ENCODE measurements around the gene ITPR1.

The ITPR1 gene

DNA sequence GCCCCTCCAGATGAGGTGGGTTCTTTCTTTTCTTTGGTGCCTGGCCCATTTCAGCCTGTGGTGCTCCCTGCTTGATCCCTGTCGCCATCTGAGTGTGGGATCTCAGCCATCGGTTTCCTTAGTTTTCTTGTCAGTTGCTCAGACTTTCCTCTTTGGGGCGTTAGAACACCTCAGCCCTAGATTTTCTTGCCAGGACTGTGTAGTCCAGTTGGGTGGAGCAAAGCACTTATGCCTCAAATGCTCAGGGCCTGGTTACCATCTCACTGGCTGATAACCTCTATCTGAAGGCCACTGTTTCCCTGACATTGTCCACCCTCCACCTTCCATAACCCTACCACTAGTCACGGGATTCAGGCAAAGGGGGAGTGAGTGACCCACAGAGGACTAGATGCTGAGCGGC lies 277.4 kb downstream of the ITPR1 start:
- no peaks in the 10 kb centered on the region for H3K9me2 ChIP-seq (replicated peaks; ENCODE audit: low read depth, low read length)
- H3K4me3 ChIP-seq (ENCODE audit: low read length, poor library complexity, severe bottlenecking), result no peak overlapping the region
- no peak overlapping the region for H3K4me2 ChIP-seq (ENCODE audit: low read depth, low read length, poor library complexity, severe bottlenecking)
- H3K79me2 ChIP-seq (ENCODE audit: insufficient read depth, low read length), result no peaks in the 10 kb centered on the region
- peaks cover 58% of the 10 kb centered on the region for H3K36me3 ChIP-seq (ENCODE audit: insufficient read depth, low read length)
- H4K20me1 ChIP-seq (ENCODE audit: insufficient read depth, low read length, poor library complexity, severe bottlenecking), result no peaks in the 10 kb centered on the region
- H2AFZ ChIP-seq (ENCODE audit: low read length), result no peak overlapping the region
- no peak for TF ChIP-seq CTCF (conservative IDR thresholded peaks at IDR 0.05; ENCODE audit: low read length)
- TF ChIP-seq EZH2phosphoT487 (IDR thresholded peaks at IDR 0.05; ENCODE audit: borderline replicate concordance), result no peak
- H3K4me1 ChIP-seq (ENCODE audit: insufficient read depth, low read length, poor library complexity, severe bottlenecking), result peaks cover 4% of the 10 kb centered on the region
- H3K9me3 ChIP-seq (ENCODE audit: insufficient read depth, low read depth, low read length), result peaks cover 10% of the 10 kb centered on the region
- H3F3A ChIP-seq (ENCODE audit: low read depth), result no peaks in the 10 kb centered on the region
- no peak overlapping the region for H3K9ac ChIP-seq (ENCODE audit: low read depth, low read length, poor library complexity, severe bottlenecking)
- no peaks in the 10 kb centered on the region for H3K27me3 ChIP-seq (ENCODE audit: insufficient read depth, low read length, poor library complexity, severe bottlenecking)

DNA sequence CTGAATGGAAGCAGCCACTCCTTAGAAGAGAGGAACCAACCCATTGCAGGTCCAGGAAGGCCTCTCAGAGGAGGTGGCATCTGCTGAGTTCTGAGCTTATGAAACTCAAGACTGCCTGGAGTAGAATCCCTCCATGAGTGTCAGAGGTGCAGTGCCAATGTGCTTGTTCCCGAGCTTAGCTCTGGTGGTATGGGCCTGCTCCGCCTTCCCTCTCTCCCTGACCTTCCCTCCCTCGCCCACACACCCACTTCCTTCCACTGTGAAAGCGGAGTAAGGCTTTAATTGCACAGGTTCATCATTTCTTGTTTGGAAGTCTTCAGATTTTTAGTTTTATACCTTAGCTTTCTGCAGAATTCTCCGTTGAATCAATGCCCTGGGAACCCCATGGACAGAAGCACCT lies 278.1 kb downstream of the ITPR1 start:
- Histone ChIP-seq H3K9me3 (ENCODE audit: insufficient read depth, low read depth, low read length) (peaks cover 4% of the 10 kb centered on the region), H3K79me2 (ENCODE audit: insufficient read depth, low read length) (no peaks in the 10 kb centered on the region), H3K9ac (ENCODE audit: low read depth, low read length, poor library complexity, severe bottlenecking) (no peak overlapping the region), H3K4me1 (ENCODE audit: insufficient read depth, low read length, poor library complexity, severe bottlenecking) (peaks cover 4% of the 10 kb centered on the region), H4K20me1 (ENCODE audit: insufficient read depth, low read length, poor library complexity, severe bottlenecking) (no peaks in the 10 kb centered on the region), H3K4me2 (ENCODE audit: low read depth, low read length, poor library complexity, severe bottlenecking) (no peak overlapping the region), H3K4me3 (ENCODE audit: low read length, poor library complexity, severe bottlenecking) (no peak overlapping the region), H2AFZ (ENCODE audit: low read length) (no peak overlapping the region), H3F3A (ENCODE audit: low read depth) (no peaks in the 10 kb centered on the region), H3K36me3 (ENCODE audit: insufficient read depth, low read length) (peaks cover 55% of the 10 kb centered on the region), H3K27me3 (ENCODE audit: insufficient read depth, low read length, poor library complexity, severe bottlenecking) (no peaks in the 10 kb centered on the region), H3K9me2 (replicated peaks; ENCODE audit: low read depth, low read length) (no peaks in the 10 kb centered on the region)
- TF ChIP-seq CTCF (conservative IDR thresholded peaks at IDR 0.05; ENCODE audit: low read length) (no peak), EZH2phosphoT487 (IDR thresholded peaks at IDR 0.05; ENCODE audit: borderline replicate concordance) (no peak)

DNA sequence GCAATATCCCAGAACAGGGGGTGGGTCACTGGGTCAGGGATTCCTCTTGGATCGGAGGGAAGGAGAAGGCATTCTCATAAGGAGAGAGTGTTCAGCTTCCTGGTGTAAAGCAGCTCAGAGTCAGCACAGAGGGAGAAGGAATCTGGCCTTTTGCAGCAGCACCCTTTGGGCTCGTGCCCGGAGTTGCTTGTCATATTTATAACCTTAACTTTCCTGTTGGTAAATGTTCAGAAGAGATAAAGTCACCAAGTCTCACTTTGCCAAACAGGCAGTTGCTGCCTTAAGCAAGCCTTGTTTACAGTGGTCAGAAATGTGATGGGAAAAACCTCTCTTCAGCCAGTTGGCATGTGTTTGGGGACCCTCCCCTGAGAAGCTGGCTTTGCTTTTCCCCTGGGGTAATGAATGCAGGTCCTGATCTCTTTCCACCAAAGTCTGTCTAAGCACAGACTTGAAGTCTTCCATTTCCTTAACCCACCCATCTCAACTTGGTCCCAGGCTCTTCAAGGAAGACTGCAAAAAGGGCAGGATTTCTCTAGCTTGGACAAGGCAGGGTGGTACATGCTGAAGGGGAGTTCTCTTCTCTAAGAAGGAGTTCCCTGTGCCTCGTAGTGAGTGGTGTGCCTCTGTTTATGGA lies 279.1 kb downstream of the ITPR1 start:
- Histone ChIP-seq H3K27me3 (ENCODE audit: insufficient read depth, low read length, poor library complexity, severe bottlenecking) (no peaks in the 10 kb centered on the region), H3K4me1 (ENCODE audit: insufficient read depth, low read length, poor library complexity, severe bottlenecking) (peaks cover 4% of the 10 kb centered on the region), H4K20me1 (ENCODE audit: insufficient read depth, low read length, poor library complexity, severe bottlenecking) (no peaks in the 10 kb centered on the region), H3K4me2 (ENCODE audit: low read depth, low read length, poor library complexity, severe bottlenecking) (no peak overlapping the region), H3F3A (ENCODE audit: low read depth) (no peaks in the 10 kb centered on the region), H3K9me3 (ENCODE audit: insufficient read depth, low read depth, low read length) (no peaks in the 10 kb centered on the region), H3K79me2 (ENCODE audit: insufficient read depth, low read length) (no peaks in the 10 kb centered on the region), H3K9ac (ENCODE audit: low read depth, low read length, poor library complexity, severe bottlenecking) (no peak overlapping the region), H3K4me3 (ENCODE audit: low read length, poor library complexity, severe bottlenecking) (no peak overlapping the region), H3K9me2 (replicated peaks; ENCODE audit: low read depth, low read length) (no peaks in the 10 kb centered on the region), H3K36me3 (ENCODE audit: insufficient read depth, low read length) (peaks cover 52% of the 10 kb centered on the region; the same call in 1 of the 2 replicates), H2AFZ (ENCODE audit: low read length) (no peak overlapping the region)
- TF ChIP-seq CTCF (conservative IDR thresholded peaks at IDR 0.05; ENCODE audit: low read length), result no peak
- TF ChIP-seq EZH2phosphoT487 (IDR thresholded peaks at IDR 0.05; ENCODE audit: borderline replicate concordance), result no peak

Data from Loucy (cell line).